ENCODE measurements around the gene RNPEP. TPM values are rescaled to one million over a fixed set of nuclear protein-coding genes. Genes with fewer than 3 reads are reported as not detected.
"Not testable (repeated sequence)": the region's sequence is repeated elsewhere in the genome, so short reads cannot be mapped to it uniquely, and the experiment has no call there.

Gene RNPEP
- total RNA-seq, 4 donors from 2014 or later = 44.6 to 129 (median 72.2) TPM

DNA sequence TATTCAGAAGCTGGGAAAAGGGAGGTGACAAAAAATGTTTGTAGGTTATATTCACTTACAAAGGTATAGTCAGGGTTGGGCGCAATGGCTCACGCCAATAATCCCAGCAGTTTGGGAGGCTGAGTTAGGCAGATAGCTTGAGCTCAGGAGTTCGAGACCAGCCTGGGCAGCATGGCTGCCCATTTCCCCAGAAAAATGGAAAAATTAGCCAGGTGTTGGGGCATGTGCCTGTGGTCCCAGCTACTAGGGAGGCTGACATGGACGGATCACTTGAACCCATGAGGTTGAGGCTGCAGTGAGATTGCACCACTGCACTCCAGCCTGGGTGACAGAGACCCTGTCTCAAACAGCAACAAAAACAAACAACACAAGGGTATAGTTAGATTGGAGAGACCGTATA lies 24.1 kb upstream of the RNPEP start:
- intact Hi-C loops (cut with DNase I) = no loop called here
- H3K9me3 ChIP-seq = no peaks in the 10 kb centered on the region
- H3K27me3 ChIP-seq = no peaks in the 10 kb centered on the region
- TF ChIP-seq, protein P1, sequence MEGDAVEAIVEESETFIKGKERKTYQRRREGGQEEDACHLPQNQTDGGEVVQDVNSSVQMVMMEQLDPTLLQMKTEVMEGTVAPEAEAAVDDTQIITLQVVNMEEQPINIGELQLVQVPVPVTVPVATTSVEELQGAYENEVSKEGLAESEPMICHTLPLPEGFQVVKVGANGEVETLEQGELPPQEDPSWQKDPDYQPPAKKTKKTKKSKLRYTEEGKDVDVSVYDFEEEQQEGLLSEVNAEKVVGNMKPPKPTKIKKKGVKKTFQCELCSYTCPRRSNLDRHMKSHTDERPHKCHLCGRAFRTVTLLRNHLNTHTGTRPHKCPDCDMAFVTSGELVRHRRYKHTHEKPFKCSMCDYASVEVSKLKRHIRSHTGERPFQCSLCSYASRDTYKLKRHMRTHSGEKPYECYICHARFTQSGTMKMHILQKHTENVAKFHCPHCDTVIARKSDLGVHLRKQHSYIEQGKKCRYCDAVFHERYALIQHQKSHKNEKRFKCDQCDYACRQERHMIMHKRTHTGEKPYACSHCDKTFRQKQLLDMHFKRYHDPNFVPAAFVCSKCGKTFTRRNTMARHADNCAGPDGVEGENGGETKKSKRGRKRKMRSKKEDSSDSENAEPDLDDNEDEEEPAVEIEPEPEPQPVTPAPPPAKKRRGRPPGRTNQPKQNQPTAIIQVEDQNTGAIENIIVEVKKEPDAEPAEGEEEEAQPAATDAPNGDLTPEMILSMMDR (IDR thresholded peaks at IDR 0.05) = no peak
- TF ChIP-seq POLR2A (IDR thresholded peaks at IDR 0.05) = no peak
- H3K4me3 ChIP-seq = no peak overlapping the region
- H3K4me1 ChIP-seq = peaks cover 10 to 20% (median 12%) of the 10 kb centered on the region in 3 donors
- H3K36me3 ChIP-seq = peaks cover 0 to 64% (median 28%) of the 10 kb centered on the region in 3 donors
- DNase-seq = no peak
- H3K27ac ChIP-seq = no peak overlapping the region
- 83 to 85% methylated on average over 5 of the region's 5 CpGs for WGBS, 2 donors

DNA sequence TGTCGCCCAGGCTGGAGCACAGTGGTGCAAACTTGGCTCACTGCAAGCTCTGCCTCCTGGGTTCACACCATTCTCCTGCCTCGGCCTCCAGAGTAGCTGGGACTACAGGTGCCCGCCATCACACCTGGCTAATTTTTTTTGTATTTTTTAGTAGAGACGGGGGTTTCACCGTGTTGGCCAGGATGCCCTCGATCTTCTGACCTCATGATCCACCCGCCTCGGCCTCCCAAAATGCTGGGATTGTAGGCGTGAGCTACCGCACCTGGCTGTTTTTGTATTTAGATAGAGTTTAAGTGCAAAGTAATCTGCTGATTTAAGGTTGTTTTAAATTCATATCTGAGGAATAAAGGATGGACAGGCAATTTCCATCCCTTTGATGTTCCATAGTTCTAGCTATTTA lies 20.1 kb upstream of the RNPEP start:
- H3K4me1 ChIP-seq; H3K27me3 ChIP-seq; H3K9me3 ChIP-seq; DNase-seq; H3K27ac ChIP-seq; H3K4me3 ChIP-seq; intact Hi-C loops (cut with DNase I): not testable (repeated sequence)
- peaks cover 5 to 100% (median 48%) of the 10 kb centered on the region in 3 donors for H3K36me3 ChIP-seq
- 89 to 93% methylated on average over 10 of the region's 10 CpGs for WGBS, 2 donors

DNA sequence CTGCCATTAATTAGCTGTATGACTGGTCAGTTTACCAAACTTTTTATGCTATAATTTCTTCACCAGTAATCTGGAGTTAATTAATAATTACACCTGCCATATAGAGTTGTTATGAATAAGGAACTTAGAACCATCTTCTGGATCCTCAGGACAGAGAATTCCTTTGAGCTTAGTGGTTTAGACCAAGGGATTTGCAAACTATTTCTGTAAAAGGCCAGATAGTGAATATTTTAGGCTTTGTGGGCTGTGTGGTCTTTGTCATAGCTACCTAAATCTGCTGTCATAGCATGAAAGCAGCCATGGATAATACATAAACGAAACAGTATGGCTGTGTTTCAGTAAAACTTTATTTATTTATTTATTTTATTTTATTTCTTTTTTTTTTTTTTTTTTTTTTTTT lies 18.2 kb upstream of the RNPEP start:
- no peak for TF ChIP-seq POLR2A (IDR thresholded peaks at IDR 0.05)
- TF ChIP-seq, protein P1 (IDR thresholded peaks at IDR 0.05) = no peak
- 58 to 82% methylated on average over 1 of the region's 1 CpG for WGBS, 2 donors
- Histone ChIP-seq H3K9me3 (no peaks in the 10 kb centered on the region), H3K4me1 (no peaks in the 10 kb centered on the region), H3K36me3 (peaks cover 12 to 100% (median 36%) of the 10 kb centered on the region in 3 donors), H3K27ac (no peak overlapping the region), H3K4me3 (no peak overlapping the region), H3K27me3 (no peaks in the 10 kb centered on the region)
- intact Hi-C loops (cut with DNase I) = no loop called here
- no peak for DNase-seq

DNA sequence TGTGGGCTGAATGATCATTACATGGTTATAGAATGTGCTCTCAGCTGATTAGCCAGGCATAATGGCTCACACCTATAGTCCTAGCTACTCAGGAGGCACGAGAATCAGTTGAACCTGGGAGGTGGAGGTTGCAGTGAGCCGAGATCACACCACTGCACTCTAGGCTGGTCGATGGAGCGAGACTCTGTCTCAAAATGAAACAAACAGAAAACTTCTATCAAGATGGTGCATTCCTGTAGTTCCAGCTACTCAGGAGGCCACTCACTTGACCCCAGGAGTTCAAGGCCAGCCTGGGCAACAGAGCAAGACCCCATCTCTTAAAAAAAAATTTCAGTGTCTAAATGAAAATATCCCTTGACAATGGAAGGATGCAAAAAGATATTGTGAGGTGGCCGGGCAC lies 16.3 kb upstream of the RNPEP start:
- Histone ChIP-seq H3K4me1 (no peaks in the 10 kb centered on the region), H3K27ac (no peak overlapping the region), H3K36me3 (peaks cover 20 to 98% (median 48%) of the 10 kb centered on the region in 3 donors), H3K9me3 (no peaks in the 10 kb centered on the region), H3K4me3 (no peak overlapping the region), H3K27me3 (no peaks in the 10 kb centered on the region)
- intact Hi-C loops (cut with DNase I) = no loop called here
- TF ChIP-seq, protein P1 (IDR thresholded peaks at IDR 0.05) = no peak
- TF ChIP-seq POLR2A (IDR thresholded peaks at IDR 0.05) = no peak
- 88 to 91% methylated on average over 4 to 5 of the region's 5 CpGs for WGBS, 2 donors
- no peak for DNase-seq

DNA sequence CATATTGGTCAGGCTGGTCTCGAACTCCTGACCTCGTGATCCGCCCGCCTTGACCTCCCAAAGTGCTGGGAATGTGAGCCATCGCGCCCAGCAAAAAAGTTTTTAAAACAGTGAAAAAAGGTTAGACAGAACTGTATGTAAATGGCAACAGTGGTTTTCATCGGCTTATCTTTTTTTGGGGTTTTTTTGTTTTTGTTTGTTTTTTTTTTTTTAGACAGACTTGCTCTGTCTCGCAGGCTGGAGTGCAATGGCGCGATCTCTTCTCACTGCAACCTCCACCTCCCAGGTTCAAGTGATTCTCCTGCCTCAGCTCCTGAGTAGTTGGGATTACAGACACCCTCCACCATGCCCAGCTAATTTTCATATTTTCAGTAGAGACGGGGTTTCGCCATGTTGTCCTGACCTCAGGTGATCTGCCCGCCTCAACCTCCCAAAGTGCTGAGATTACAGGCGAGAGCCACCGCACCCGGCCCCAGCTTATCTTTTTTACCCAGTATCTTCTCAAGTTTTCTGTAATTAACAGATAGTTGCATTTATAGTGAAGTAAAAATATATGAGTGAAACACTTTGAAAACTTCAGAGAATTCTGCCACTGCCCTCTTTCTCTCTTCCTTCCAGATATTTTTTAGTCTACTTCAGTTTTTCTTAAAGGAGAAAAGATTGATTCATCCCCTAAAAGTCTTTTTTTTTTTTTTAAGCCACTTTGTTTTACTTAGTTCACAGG lies 14.1 kb upstream of the RNPEP start:
- Histone ChIP-seq H3K27me3 (no peaks in the 10 kb centered on the region), H3K27ac (no peak overlapping the region), H3K36me3 (peaks cover 20 to 76% (median 37%) of the 10 kb centered on the region in 3 donors), H3K9me3 (no peaks in the 10 kb centered on the region), H3K4me3 (no peak overlapping the region), H3K4me1 (peaks cover 5 to 8% (median 7%) of the 10 kb centered on the region in 3 donors)
- no peak for TF ChIP-seq POLR2A (IDR thresholded peaks at IDR 0.05)
- TF ChIP-seq, protein P1 (IDR thresholded peaks at IDR 0.05) = no peak
- intact Hi-C loops (cut with DNase I) = no loop called here
- DNase-seq = no peak
- WGBS, 2 donors = 90 to 94% methylated on average over 13 to 16 of the region's 16 CpGs
